Astrocyte (in vitro differentiated cells and primary cell): ENCODE data around the gene GATM. TPM values are rescaled to one million over a fixed set of nuclear protein-coding genes. Genes with fewer than 3 reads are reported as not detected.
A peak's percentile ranks its signal among the peaks of the same experiment; 100 is the strongest.

ENCODE experiments used
- DNase-seq: peaks from one replicate; pipeline ENCODE4 v3.0.0-alpha.2; 2010; ENCODE audit warnings: low read depth
- FAIRE-seq: peaks from 2 replicates; lab custom pipeline; 2011; peaks lifted over from hg19 to GRCh38; lab: Jason Lieb, UNC
- H2AFZ ChIP-seq: 2 replicates; pipeline ENCODE4 v1.6.0; 2012; ENCODE audit warnings: low read depth, low read length, inconsistent platforms
- H3K27ac ChIP-seq: 2 replicates; pipeline ENCODE4 v1.5.1; 2011; ENCODE audit warnings: low read depth, low read length, inconsistent platforms
- H3K27me3 ChIP-seq: 2 replicates; pipeline ENCODE4 v1.6.0; 2011; ENCODE audit warnings: low read length, inconsistent platforms; ENCODE audit not compliant: insufficient read depth
- H3K36me3 ChIP-seq: 2 replicates; pipeline ENCODE4 v1.5.1; 2011; ENCODE audit warnings: low read length, inconsistent platforms; ENCODE audit not compliant: insufficient read depth
- H3K4me1 ChIP-seq: 2 replicates; pipeline ENCODE4 v1.5.1; 2011; ENCODE audit warnings: low read length, inconsistent platforms; ENCODE audit not compliant: insufficient read depth
- H3K4me2 ChIP-seq: 2 replicates; pipeline ENCODE4 v1.6.0; 2012; ENCODE audit warnings: low read length, inconsistent platforms
- H3K4me3 ChIP-seq: 2 replicates; pipeline ENCODE4 v1.5.1; 2011; ENCODE audit warnings: low read depth, mild to moderate bottlenecking, low read length, inconsistent platforms; ENCODE audit not compliant: insufficient read depth
- H3K79me2 ChIP-seq: 2 replicates; pipeline ENCODE4 v1.6.0; 2012; ENCODE audit warnings: mild to moderate bottlenecking, low read length, inconsistent platforms; ENCODE audit not compliant: insufficient read depth
- H3K9ac ChIP-seq: 2 replicates; pipeline ENCODE4 v1.6.0; 2012; ENCODE audit warnings: mild to moderate bottlenecking, low read length, inconsistent platforms
- H3K9me3 ChIP-seq: 2 replicates; pipeline ENCODE4 v1.5.1; 2012; ENCODE audit warnings: low read depth, mild to moderate bottlenecking, low read length, inconsistent platforms; ENCODE audit not compliant: insufficient read depth
- H4K20me1 ChIP-seq: 2 replicates; pipeline ENCODE4 v1.6.0; 2012; ENCODE audit warnings: low read length, inconsistent platforms; ENCODE audit not compliant: insufficient read depth
- H3K27ac Mint-ChIP-seq: one replicate; pipeline ENCODE4 v1.8.0; 2021; ENCODE audit warnings: mild to moderate bottlenecking, mixed read lengths; ENCODE audit not compliant: unreplicated experiment
- H3K27me3 Mint-ChIP-seq: one replicate; pipeline ENCODE4 v1.8.0; 2021; ENCODE audit warnings: low read depth, mixed read lengths; ENCODE audit not compliant: unreplicated experiment
- H3K36me3 Mint-ChIP-seq: one replicate; pipeline ENCODE4 v1.8.0; 2021; ENCODE audit warnings: low read depth, mixed read lengths; ENCODE audit not compliant: unreplicated experiment
- H3K4me1 Mint-ChIP-seq: one replicate; pipeline ENCODE4 v1.8.0; 2021; ENCODE audit warnings: low read depth, mixed read lengths; ENCODE audit not compliant: unreplicated experiment
- H3K4me3 Mint-ChIP-seq: one replicate; pipeline ENCODE4 v1.8.0; 2021; ENCODE audit warnings: mild to moderate bottlenecking, moderate library complexity, mixed read lengths; ENCODE audit not compliant: unreplicated experiment
- H3K9me3 Mint-ChIP-seq: one replicate; pipeline ENCODE4 v1.8.0; 2021; ENCODE audit warnings: mild to moderate bottlenecking, mixed read lengths; ENCODE audit not compliant: unreplicated experiment
- EZH2 ChIP-seq: IDR thresholded peaks from 2 replicates; pipeline ENCODE4 v1.6.1; 2012; ENCODE audit warnings: mild to moderate bottlenecking, low read length, inconsistent platforms; ENCODE audit not compliant: insufficient read depth
- total RNA-seq: library from RNA; stranded (reverse); gene quantifications from 2 replicates; pipeline ENCODE4 v1.2.1, GENCODE V29; 2021
- TF ChIP-seq, protein P1 (sequence below): IDR thresholded peaks from 2 replicates; pipeline ENCODE4 v1.5.1; 2011; ENCODE audit warnings: low read depth, mild to moderate bottlenecking, inconsistent platforms, low read length, moderate library complexity; ENCODE audit not compliant: insufficient read depth

The GATM gene
- total RNA-seq, 1 donor from 2014 or later: 5.4 TPM

DNA sequence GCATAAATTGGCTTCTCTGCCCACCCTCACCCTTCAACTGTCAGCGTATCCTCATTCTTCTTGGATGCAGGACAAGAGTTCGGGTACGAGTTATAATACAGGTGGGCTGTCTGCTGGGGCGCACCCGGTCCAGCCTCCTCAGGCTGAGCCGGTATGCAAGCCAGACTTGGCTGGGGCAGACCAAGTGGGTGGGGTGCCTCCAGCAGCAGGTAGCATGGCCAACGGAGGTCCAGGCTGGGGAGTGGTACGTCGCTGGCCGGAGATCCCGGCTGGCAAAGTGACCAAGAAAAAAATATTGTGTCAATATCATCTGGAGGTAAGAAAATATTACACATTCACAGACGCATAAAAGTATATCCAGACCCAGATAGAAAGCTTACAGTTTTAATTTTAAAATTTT is 45.6 kb downstream of the GATM start:
- TF ChIP-seq EZH2: no peak
- TF ChIP-seq, protein P1, sequence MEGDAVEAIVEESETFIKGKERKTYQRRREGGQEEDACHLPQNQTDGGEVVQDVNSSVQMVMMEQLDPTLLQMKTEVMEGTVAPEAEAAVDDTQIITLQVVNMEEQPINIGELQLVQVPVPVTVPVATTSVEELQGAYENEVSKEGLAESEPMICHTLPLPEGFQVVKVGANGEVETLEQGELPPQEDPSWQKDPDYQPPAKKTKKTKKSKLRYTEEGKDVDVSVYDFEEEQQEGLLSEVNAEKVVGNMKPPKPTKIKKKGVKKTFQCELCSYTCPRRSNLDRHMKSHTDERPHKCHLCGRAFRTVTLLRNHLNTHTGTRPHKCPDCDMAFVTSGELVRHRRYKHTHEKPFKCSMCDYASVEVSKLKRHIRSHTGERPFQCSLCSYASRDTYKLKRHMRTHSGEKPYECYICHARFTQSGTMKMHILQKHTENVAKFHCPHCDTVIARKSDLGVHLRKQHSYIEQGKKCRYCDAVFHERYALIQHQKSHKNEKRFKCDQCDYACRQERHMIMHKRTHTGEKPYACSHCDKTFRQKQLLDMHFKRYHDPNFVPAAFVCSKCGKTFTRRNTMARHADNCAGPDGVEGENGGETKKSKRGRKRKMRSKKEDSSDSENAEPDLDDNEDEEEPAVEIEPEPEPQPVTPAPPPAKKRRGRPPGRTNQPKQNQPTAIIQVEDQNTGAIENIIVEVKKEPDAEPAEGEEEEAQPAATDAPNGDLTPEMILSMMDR: no peak
- no peaks in the 10 kb centered on the region for H4K20me1 ChIP-seq
- Mint-ChIP-seq H3K9me3 (no peaks in the 10 kb centered on the region), H3K27me3 (no peaks in the 10 kb centered on the region), H3K27ac (peak overlapping the region; percentile 77), H3K4me3 (no peak overlapping the region), H3K36me3 (no peaks in the 10 kb centered on the region), H3K4me1 (peaks cover 10% of the 10 kb centered on the region)
- no peaks in the 10 kb centered on the region for H3K27me3 ChIP-seq
- H2AFZ ChIP-seq: no peak overlapping the region
- H3K4me3 ChIP-seq: no peak overlapping the region
- H3K4me1 ChIP-seq: no peaks in the 10 kb centered on the region
- no peaks in the 10 kb centered on the region for H3K36me3 ChIP-seq
- no peak overlapping the region for H3K27ac ChIP-seq
- no peak for FAIRE-seq
- no peaks in the 10 kb centered on the region for H3K79me2 ChIP-seq
- no peak for DNase-seq
- H3K9me3 ChIP-seq: no peaks in the 10 kb centered on the region
- H3K9ac ChIP-seq: no peak overlapping the region
- H3K4me2 ChIP-seq: no peak overlapping the region

DNA sequence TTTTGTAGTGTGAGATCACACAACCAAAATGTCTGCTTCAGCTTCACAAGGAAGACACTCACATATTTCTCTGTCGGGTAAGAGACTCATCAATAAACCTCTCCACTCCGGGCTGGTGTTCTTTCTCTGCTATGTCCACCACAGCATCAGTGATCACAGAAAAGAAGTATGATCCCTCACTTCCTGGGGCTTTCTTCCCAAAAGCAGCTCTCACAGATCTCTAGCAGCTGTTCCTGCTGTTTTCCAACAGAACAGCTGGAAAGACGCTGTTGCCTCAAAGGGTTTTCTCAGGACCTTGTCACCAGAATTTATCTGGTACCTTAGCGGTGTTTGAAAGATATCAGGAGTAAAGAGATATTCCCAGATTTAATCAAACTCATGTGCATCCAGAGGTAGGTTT is 46.4 kb downstream of the GATM start:
- no peak for TF ChIP-seq EZH2
- TF ChIP-seq, protein P1: no peak
- Histone ChIP-seq H3K36me3 (no peaks in the 10 kb centered on the region), H4K20me1 (no peaks in the 10 kb centered on the region), H3K9me3 (no peaks in the 10 kb centered on the region), H3K9ac (no peak overlapping the region), H2AFZ (no peak overlapping the region), H3K27me3 (no peaks in the 10 kb centered on the region), H3K27ac (no peak overlapping the region), H3K4me2 (no peak overlapping the region), H3K4me3 (no peak overlapping the region), H3K4me1 (no peaks in the 10 kb centered on the region), H3K79me2 (no peaks in the 10 kb centered on the region)
- no peak for FAIRE-seq
- Mint-ChIP-seq H3K4me3 (no peak overlapping the region), H3K36me3 (no peaks in the 10 kb centered on the region), H3K4me1 (peaks cover 10% of the 10 kb centered on the region), H3K9me3 (no peaks in the 10 kb centered on the region), H3K27ac (peak overlapping the region; percentile 77), H3K27me3 (no peaks in the 10 kb centered on the region)
- no peak for DNase-seq

- Mint-ChIP-seq H3K4me1 (peaks cover 10% of the 10 kb centered on the region), H3K27me3 (peaks cover 2% of the 10 kb centered on the region), H3K9me3 (no peaks in the 10 kb centered on the region), H3K4me3 (no peak overlapping the region), H3K27ac (no peak overlapping the region), H3K36me3 (no peaks in the 10 kb centered on the region)
- Histone ChIP-seq H3K27me3 (no peaks in the 10 kb centered on the region), H3K79me2 (no peaks in the 10 kb centered on the region), H2AFZ (no peak overlapping the region), H3K4me1 (no peaks in the 10 kb centered on the region), H3K4me3 (no peak overlapping the region), H3K36me3 (no peaks in the 10 kb centered on the region), H3K9me3 (no peaks in the 10 kb centered on the region), H4K20me1 (no peaks in the 10 kb centered on the region), H3K27ac (no peak overlapping the region), H3K4me2 (no peak overlapping the region), H3K9ac (no peak overlapping the region)
- TF ChIP-seq, protein P1: no peak
- no peak for TF ChIP-seq EZH2
- DNase-seq (no peak), FAIRE-seq (no peak)
Observed at GRCh38 chr15:45328663-45329062, 49.7 kb downstream of the GATM start.
